NCI-H1105 (cell line): Measurements from ENCODE around the gene HSD11B2.
A peak's percentile ranks its signal among the peaks of the same experiment; 100 is the strongest.

Experiments used
- DNase-seq: peaks from one replicate; lab custom pipeline; 2025; lab: John Stamatoyannopoulos, UW

Gene HSD11B2

DNA sequence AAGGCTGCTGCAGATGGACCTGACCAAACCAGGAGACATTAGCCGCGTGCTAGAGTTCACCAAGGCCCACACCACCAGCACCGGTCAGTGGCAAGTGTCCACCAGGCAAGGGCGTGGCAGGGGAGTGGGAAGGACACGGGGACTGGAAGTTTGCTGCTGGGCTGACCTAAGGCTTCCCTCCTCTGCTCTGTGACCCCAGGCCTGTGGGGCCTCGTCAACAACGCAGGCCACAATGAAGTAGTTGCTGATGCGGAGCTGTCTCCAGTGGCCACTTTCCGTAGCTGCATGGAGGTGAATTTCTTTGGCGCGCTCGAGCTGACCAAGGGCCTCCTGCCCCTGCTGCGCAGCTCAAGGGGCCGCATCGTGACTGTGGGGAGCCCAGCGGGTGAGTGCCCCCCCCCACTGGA is 4.8 kb downstream of the HSD11B2 start:
- DNase-seq = no peak

DNA sequence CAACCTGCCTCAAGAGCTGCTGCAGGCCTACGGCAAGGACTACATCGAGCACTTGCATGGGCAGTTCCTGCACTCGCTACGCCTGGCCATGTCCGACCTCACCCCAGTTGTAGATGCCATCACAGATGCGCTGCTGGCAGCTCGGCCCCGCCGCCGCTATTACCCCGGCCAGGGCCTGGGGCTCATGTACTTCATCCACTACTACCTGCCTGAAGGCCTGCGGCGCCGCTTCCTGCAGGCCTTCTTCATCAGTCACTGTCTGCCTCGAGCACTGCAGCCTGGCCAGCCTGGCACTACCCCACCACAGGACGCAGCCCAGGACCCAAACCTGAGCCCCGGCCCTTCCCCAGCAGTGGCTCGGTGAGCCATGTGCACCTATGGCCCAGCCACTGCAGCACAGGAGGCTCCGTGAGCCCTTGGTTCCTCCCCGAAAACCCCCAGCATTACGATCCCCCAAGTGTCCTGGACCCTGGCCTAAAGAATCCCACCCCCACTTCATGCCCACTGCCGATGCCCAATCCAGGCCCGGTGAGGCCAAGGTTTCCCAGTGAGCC is 5.8 kb downstream of the HSD11B2 start:
- no peak for DNase-seq

DNA sequence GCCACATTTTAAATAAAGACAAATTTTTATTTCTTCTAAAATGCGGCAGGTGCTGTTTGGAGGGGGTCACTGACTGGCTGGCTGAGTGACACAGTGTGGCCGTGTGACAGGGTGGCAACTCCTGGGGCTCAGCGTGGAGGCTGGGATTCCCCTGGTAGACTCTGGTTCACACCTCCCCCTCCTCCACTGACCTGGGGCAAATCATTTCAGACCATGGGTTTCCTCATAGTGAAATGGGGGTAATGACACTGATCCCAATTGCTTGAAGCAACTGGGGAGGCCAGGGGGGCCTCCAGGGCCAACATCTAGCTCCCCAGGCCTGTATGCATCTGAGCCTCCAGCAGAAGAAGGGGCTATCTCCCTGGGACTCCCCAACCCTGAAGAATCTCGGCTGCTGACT is 6.6 kb downstream of the HSD11B2 start:
- no peak for DNase-seq

DNA sequence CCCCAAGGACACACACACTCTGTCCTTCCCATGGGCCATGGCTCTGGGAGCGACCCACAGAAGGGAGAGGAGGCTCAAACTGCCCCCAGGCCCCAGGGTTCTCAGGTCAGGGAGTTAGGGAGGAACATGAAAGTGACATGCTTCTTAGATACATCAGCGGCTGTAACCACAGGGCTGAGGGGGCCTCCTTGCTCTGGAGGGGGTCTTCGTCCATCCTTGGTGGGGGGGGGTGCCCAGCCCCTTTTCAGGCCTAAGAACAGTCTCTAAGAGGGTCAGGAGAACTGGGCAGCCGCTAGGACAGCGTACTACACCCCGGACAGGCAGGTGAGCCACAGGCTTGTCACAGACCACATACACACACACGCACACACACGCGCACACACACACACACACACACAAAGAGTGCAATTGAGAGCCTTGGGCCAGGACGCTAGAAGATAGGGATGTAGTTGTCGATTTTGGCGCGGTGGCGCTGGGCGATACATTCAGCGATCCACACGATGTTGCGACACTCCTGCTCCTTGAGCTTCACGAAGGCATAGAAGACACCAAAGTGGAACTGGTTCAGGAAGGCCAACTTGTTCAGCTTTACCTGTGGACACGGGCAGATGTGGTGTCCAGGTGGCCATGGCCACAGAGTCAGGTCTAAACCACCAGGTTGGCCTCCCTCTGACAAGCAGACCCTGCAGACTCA is 7.3 kb downstream of the HSD11B2 start:
- no peak for DNase-seq

DNA sequence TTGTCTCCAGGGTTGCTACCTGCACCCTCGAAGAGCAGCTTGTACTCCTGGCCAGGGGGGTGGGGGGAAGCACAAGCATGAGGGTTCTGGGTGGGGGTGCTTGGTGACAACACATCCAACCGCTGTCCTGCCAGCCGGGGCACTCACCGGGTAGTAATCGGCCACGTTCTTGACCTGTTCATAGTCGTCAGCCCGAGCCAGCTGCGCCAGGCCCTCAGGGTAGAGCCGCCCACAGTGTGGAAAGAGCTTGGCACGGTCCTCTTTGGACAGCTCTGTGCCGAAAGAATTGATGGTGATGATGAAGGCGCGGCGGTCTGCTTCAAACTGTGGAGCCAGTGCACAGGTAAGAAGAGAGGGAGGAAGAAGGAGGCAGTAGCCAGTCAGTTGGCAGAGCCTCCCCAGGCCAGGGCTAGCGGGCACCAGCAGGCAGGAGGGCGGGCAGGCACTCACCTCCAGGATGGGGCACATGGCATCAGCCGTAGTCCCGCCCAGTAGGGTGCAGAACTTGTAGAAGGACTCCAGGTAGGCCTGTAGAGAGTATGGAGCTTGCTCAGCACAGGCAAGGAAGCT is 8.0 kb downstream of the HSD11B2 start:
- DNase-seq = no peak

DNA sequence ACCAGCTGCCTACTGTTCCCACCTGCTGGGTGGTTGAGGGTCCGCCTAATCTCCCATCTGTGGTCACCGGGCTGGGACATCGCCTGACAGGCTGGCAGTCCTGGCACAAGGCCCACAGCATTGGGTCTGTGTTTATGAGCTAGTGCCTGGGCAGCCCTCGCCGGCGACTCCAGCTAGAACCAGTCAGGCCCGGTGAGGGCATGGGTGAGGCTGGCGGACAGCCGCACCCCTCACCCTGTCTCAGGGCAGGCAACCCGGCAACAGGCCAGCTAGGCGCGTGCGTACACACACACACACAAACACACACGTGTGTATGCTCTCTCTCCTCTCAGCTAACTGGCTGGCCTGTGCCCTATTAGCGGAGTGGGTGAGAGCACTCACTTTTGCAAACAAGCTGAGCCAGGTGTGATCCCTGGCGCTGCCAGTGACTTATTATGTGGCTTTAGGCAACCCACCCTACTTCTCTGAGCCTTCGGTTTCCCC is 10.4 kb downstream of the HSD11B2 start:
- peak; percentile 81 for DNase-seq

DNA sequence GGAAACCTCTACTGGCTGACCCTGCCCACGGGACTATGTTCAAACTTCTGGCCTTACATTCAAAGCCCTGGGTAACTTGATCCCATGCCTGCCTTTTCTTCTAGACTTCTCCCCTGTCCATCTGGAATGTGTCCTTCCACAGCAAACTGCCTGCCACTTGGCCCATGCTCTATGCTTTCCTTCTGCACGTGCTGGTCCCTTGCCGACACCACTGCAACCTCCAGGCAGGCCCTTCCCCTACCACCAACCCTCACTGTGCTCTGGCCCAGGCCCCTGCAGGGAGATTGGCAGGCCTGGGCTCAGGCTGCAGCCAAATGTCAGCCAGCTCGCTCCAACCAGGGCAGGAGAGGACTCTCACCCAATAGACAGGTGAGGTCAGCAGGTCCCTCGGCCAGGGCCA is 11.0 kb downstream of the HSD11B2 start:
- DNase-seq = no peak

DNA sequence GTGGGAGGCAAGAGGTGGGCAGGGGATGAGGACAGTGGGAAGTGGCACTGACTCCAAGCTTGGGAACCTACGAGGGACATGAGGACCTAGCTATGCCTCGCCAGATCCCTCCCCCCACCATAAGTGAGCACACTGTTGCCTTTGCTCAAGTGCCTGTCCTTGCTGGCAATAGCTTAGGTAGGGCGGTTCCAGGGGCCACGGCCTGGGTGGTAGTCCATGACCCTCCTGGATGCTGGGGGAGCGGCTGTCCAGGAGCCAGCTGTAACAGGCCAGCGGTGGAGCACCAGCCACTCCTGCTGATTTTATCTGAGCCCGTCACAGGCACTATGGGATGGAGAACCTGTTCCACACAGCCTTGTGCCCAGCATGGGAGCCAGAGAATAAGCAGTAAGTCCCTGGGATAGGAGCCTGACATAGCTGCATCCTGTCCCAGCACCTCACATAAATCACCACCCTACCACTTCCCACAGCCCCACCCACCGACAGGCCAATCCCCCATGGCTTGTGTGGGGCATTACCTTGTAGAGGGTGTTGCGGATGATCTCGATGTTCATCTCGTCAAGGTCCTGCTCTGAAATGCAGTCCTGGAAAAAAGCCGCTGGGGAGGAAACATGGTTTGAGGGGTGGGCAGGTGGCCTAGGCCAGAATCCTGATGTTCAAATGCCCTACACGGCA is 11.8 kb downstream of the HSD11B2 start:
- no peak for DNase-seq

DNA sequence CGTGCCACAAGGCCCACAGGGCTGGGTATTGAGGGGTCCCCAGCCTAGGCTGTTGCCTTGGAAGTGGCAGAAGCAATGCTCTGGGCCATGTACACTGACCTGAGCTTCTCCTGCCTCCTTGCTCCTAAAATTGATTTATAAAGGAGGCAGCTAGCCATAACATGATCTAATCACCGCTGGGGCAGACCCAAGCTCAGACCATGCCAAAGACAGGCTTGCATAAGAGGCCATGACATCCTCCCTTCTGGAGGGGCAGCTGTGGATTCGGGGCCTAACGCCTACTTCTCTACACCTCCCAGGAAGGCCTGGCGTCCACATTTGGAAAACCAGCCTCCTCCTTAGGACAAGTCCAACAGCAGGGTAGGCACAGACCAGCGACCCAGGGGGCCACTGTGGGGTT is 12.3 kb downstream of the HSD11B2 start:
- no peak for DNase-seq

DNA sequence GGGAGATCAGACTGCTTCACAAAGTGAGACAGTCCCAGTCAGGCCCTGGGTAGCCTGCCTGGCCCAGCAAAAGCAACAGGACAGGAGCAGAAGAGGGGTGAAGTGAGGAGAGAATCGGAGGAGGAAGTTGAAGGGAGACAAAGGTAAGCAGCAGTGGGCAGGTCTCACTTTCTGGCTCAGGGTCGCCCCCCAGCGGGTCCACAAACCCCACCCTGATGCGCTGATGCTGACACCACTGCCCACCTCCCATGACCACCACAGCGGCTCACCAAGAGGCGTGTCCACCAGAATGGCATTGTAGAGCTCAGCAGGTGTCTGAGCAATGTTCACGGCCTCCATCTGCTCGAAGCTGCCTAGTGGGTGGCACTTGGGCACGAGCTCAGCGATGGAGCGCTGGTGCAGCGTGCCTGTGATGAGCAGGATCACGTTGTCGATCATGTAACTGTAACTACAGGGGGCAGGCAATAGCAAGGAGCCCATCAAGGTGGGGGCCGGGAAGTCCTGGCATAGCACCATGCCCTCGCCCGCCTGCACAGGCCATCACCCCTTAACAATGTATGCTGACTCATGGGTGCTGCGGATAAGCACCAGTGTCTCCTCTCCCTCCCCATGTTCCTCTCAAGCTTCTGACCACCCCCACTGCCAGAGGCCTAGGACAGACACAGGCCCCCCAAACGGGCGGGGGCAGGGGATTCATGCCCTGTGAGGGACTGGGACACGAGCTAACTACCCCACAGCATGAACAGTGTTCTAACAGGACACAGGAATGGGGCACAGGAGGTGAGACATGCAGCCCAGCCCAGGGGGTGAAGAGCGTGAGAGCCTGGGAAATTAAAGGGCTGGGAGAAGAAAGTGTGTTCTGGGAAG is 13.6 kb downstream of the HSD11B2 start:
- DNase-seq = no peak

DNA sequence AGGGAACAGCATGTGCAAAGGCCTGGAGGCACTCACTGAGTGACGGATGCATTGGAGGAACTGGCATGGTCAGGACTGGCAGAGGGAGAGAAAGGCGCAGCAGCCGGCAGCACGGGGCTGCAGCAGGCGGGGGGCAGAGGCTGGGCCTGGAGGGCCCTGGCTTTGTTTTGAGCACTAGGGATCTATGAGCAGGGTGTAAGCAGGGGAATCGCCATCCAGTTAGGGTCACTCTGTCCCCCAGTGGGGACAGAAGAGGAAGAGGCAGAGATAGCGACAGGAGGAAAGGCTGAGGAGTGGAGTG is 14.2 kb downstream of the HSD11B2 start:
- DNase-seq = no peak

DNA sequence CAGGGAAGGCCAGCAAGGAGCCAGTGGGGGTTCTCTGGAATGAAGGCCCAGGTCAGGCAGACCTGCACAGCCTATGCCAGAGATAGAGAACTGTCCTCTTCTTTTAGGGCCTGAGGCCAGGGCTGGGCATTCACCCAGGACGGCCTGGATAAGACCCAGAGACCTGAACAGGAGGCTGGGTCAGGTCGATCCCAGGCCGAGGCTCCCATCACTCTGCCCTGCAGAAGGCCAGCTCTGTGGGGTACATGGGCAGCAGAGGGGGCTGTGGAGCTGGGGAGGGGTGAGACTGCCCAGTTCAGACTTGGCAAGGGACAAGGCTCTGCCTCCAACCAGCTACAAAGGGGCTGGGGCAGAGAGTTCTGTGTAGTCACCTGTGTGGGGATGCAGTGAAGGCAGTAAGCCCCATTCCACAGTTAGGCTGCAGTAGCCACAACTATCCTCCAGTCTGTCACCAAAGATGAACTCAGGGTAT is 14.6 kb downstream of the HSD11B2 start:
- DNase-seq = no peak

DNA sequence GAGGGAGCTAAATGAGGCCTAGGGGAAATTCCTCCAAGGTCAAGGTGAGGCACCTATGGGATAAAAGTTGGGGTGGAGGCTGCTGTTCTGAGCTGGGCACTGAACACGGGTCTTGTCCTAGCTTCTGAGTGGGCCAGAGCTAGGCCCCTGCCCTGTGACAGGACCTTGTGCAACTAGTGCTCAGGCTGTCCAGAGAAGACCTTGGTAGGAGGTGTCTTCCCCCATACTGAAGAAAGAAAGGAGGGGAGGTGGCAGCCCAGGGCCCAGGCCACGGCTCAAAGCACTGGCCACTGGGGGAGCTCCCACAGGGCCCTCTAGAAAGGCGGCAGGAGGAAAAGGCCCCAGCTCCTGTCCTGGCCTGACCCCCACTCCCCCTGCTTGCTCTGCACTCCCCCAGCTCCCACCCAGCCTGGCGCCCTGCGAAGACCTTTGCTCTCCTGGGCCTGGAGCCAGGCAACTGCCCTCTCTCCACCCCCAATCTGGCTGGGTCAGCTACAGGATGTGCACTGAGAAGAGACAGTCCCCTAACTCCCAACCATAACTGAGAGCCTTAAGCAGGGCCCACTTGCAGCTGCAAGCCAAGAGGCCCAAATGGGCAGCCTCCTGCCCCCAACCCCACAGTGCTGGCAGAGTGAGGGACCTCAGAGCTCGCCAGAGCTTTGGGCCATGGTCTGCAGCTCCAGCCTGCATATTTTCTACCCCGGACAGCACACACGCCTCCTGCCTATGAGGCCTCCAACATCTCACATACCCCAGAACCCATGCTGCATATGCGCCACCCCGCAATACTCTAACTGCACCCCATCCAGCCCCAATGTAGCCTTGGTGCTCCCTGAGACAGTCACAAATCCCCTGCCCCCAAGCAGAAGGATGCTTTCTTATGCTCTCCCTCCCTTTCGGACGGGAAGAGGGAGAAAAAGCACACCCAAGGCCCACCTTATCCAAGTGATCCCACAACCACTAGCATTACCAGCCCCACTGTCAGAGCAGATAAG is 15.3 kb downstream of the HSD11B2 start:
- DNase-seq = no peak

DNA sequence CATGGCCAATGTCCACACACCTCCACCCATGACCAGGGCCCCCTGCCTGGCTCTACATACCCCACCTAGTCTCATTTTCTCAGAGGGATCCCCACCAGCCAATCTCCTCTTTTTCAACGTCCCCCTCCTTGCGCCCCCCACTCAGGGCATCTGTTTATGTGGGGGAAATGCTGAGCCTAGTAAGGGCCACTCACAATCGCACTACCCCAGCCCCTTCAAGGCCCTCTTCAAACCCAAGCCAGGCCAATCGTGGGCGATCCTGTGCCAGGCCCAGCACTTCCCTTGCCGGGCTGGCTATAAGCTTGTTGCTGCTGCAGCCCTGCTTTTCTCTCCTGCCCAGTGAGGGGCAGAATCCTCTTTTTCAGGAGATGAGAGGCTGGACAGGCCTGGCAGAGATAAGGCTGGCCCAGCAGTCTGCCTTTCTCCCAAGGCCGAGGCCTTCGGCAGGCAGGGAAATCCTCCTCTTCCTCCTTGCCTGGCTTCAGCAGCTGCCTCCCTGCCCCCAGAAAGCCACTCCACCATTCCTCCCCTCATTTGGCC is 16.1 kb downstream of the HSD11B2 start:
- no peak for DNase-seq

DNA sequence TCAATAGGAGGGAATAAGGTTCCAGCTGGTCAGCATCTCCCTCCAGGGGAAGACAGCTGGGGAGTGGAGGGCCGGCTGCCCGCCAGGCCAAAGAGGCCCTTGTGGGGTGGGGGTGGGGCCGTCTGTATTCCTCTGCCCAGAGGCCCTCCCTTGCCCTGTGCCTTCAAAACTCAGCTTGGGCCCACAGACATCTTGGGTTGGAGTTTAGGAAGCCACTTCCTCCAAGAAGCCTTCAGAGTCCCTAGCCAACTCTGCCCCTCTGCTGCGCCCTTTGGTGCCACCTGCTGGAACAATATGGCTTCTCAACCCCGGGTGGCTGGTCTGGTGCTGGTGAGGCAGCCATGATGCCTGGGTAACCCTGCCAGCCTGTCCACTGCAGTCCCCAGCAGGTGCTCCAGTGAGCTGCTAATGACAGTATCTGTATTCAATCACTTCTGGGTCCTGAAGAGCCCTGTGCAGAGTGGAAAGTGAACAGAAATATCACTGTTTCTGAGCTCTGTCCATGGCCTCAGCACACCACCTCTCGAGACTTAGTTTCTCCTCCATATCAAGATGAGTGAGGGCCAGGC is 16.7 kb downstream of the HSD11B2 start:
- no peak for DNase-seq

DNA sequence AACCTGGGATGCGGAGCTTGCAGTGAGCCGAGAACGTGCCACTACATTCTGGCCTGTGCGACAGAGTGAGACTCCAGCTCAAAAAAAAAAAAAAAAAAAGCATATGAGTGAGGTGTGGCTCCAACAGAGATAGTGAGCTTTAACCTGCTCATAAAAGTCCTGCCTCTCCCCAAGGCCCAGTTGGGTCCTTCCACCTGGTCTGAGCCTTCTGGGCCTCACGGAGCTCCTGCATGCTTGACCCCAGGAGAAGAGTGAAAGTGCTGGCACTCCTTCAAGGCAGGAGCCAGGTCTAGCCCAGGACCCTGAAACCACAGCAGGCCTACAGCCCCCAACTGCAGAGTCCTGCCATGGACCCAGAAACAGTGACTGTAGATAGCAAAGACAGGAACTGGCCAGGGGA is 17.7 kb downstream of the HSD11B2 start:
- no peak for DNase-seq

DNA sequence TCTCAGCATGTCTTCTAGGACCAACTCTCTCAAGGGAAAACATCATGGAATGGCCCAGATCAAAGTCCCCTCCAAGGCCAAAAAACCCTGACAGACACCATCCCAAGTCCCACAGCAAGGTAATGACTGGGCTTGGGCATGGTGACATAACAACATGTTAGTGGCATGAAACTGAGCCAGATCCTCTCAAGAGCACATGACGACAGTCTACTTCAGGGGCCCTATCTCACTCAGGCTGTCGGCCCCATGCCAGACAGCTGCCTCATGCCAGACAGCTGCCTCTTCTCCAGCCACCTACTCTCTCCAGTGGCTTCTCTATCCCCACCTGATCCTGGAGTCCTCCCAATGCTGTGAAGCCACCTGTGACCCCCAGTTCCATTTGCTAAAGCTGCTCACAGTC is 18.4 kb downstream of the HSD11B2 start:
- DNase-seq = no peak

DNA sequence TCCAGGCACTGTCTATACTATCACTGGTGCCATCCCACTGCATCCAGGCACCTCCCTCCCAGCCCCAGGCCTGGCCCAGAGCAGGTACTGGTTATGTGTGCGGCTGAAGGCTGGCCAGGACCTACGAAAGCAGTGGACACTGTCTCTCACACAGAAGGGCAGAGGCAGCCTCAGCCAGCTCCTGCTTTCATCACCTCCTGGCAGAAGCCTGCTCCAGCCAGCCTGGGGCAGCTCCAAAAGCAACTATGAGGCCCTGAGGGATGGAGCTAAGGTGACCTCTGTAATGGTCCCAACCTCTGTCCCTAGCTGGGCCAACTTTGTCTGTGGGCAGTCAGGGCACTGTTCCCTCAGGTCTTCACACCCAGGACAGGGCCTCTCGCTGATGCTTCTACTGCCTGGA is 18.8 kb downstream of the HSD11B2 start:
- DNase-seq = no peak

DNA sequence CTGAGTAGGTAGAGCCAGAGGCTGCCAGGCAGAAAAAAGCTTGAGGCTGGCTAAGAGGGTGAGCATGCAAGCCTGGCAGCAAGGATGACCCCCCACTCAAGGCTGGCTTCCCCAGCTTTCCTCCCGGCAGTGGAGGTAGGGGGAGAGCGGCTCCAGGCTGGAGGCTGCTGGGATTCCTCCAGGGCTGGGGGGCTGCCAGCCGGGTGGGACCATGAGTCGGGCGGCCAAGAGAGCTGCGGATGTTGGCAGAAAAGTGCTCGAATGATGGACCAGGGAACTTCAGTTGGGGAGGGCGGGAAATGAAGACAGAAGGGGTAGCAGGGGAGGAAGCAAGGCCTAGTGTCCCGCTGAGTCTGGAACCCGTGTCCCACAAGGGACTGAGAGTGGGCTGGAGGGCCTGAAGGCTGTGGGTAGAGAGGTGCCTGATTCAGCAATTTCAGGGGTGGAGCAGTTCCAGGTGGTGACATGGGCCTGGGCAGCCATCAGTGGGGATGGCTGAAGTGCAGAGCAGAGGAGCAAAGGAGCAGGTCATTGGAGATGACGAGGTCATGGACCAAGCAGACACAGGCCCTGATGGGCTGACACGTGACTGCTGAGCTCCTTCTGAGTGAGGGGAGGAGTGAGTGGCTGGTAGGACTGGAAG is 20.3 kb downstream of the HSD11B2 start:
- no peak for DNase-seq
